Cardiac fibroblast (primary cell): Measurements from ENCODE around the gene ZNF646.

ENCODE experiments used
- DNase-seq, 2 donors: peaks; one replicate each; pipeline versions ENCODE4 v3.0.0 to v3.0.0-alpha.2; 2010; ENCODE audit warnings: low read depth in 2 of 2
- H3K4me3 ChIP-seq, 2 donors: replicated peaks in 1 of 2; 1 replicate in 1 of 2; 2 replicates in 1 of 2; pipeline ENCODE4 v1.5.1; 2011; ENCODE audit warnings: low read depth in 2 of 2, low read length in 2 of 2, mild to moderate bottlenecking in 2 of 2, moderate library complexity in 1 of 2
- TF ChIP-seq, protein P1 (sequence below): IDR thresholded peaks from one replicate; pipeline ENCODE4 v1.5.1; 2011; ENCODE audit warnings: low read depth, mild to moderate bottlenecking, low read length, inconsistent platforms

Gene ZNF646

DNA sequence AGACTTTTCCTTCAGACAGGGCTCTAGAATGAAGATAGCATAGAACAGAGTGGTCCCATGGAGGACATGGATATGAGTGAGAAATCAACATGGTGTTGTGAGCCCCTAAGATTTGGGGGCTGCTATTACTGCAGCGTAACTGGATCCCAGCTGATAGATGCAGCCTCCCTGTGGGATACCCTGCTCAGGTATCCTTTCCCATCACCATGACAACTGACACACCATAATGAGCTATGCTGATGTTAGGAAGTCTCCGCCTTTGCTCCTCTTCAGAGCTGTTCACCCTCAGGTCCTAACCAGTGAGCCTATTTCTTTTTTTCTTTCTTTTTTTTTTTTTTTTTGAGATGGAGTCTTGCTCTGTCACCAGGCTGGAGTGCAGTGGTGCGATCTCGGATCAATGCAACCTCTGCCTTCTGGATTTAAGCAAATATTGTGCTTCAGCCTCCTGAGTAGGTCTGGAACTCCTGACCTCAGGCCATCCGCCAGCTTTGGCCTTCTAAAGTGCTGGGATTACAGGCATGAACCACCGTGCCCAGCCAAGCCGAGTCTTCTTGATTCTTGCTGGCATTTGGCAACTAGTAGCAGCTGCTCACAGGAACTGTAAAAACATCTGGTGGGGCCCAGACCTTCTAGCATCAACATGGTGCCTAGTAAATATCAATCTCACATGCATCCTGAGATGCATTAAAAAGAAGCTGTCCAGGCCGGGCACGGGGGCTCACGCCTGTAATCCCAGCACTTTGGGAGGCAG is 23.8 kb upstream of the ZNF646 start:
- no peak overlapping the region for H3K4me3 ChIP-seq
- TF ChIP-seq, protein P1, sequence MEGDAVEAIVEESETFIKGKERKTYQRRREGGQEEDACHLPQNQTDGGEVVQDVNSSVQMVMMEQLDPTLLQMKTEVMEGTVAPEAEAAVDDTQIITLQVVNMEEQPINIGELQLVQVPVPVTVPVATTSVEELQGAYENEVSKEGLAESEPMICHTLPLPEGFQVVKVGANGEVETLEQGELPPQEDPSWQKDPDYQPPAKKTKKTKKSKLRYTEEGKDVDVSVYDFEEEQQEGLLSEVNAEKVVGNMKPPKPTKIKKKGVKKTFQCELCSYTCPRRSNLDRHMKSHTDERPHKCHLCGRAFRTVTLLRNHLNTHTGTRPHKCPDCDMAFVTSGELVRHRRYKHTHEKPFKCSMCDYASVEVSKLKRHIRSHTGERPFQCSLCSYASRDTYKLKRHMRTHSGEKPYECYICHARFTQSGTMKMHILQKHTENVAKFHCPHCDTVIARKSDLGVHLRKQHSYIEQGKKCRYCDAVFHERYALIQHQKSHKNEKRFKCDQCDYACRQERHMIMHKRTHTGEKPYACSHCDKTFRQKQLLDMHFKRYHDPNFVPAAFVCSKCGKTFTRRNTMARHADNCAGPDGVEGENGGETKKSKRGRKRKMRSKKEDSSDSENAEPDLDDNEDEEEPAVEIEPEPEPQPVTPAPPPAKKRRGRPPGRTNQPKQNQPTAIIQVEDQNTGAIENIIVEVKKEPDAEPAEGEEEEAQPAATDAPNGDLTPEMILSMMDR: no peak
- DNase-seq: no peak

- H3K4me3 ChIP-seq: no peak overlapping the region
- peak; percentile 81 to 96 for DNase-seq
- TF ChIP-seq, protein P1: no peak
These were observed 22.1 kb upstream of the ZNF646 start for GRCh38 chr16:31052114-31052513.

DNA sequence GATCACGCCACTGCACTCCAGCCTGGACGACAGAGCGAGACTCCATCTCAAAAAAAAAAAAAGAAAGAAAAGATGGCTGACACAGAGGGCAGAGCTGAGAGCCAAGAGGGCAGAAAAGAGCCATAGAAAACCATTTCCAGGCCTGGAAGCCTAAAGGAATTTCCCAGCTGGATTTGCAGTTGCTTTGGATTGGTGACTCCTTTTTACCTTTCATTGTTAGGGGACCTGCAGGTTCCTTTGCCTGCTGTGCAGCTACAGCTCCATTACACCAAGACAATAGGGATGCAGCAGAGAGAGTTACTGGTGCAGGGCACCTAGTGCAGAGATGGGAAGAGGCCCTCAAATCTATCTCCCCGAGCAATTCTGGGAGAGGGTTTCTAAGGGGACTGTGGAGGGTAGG is 18.6 kb upstream of the ZNF646 start:
- no peak overlapping the region for H3K4me3 ChIP-seq
- TF ChIP-seq, protein P1: no peak
- no peak for DNase-seq

GRCh38 chr16:31061126-31061812 is 13.0 kb upstream of the ZNF646 start:
- no peak overlapping the region for H3K4me3 ChIP-seq
- DNase-seq: no peak
- TF ChIP-seq, protein P1: no peak

DNA sequence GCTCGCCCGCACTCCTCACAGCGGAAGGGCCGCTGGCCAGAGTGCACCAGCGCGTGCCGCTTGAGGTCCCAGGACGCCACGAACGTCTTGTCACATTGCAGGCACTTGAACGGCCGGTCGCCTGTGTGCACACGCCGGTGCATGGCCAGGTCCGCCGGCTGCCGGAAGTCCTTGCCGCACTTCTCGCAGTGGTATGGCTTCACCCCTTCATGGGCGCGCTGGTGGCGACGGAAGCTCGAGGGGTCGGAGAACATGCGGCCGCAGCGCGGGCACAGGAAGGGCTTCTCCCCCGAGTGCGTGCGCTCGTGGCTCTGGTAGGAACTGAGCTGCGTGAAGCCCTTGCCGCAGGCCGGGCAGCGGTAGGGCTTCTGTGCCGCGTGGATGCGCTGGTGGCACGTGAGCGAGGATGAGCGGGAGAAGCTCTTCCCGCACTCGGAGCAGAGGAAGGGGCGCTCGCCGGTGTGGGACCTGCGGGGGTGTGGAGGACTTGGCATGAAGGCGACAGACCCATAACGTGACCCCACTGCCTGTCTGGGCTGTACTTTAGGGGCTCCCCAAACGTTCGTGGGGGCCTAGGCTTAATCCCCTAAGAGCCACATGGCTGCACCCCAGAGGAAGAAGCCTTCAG is 12.3 kb upstream of the ZNF646 start:
- DNase-seq: no peak
- no peak overlapping the region for H3K4me3 ChIP-seq
- TF ChIP-seq, protein P1: no peak

GRCh38 chr16:31063495-31063842 is 10.8 kb upstream of the ZNF646 start:
- TF ChIP-seq, protein P1: no peak
- no peak for DNase-seq
- H3K4me3 ChIP-seq: no peak overlapping the region
